Testis (tissue), 3 donors: Measurements from ENCODE around the gene TAMALIN. TPM values are rescaled to one million over a fixed set of nuclear protein-coding genes. Genes with fewer than 3 reads are reported as not detected.

Experiments
- DNase-seq: peaks from one replicate; pipeline ENCODE4 v3.0.0-alpha.2; 2019
- H3K27ac ChIP-seq, 2 donors: fragments of 200-600 bp; sonication (generic); one replicate each; pipeline ENCODE4 v1.5.1; 2019
- H3K27me3 ChIP-seq: fragments of 200-600 bp; sonication (generic); one replicate; pipeline ENCODE4 v1.5.1; 2019
- H3K36me3 ChIP-seq: fragments of 200-600 bp; sonication (generic); one replicate; pipeline ENCODE4 v1.5.1; 2017; ENCODE audit warnings: low read depth; ENCODE audit errors: missing control alignments
- H3K4me1 ChIP-seq: fragments of 200-600 bp; sonication (generic); one replicate; pipeline ENCODE4 v1.5.1; 2019
- H3K4me3 ChIP-seq, 2 donors: fragments of 200-600 bp; sonication (generic); one replicate each; pipeline ENCODE4 v1.5.1; 2017 to 2019
- H3K9me3 ChIP-seq: fragments of 200-600 bp; sonication (generic); one replicate; pipeline ENCODE4 v1.5.1; 2017
- CTCF ChIP-seq, 3 experiments: fragments of 450-650 bp in 2 of 3; fragments of 200-600 bp in 1 of 3; sonication (generic) in 1 of 3; IDR thresholded peaks; one replicate each; pipeline ENCODE4 v1.5.1; 2016 to 2019; ENCODE audit warnings: antibody characterized with exemption in 3 of 3, mild to moderate bottlenecking in 2 of 3, moderate library complexity in 1 of 3
- POLR2A ChIP-seq: fragments of 450-650 bp; IDR thresholded peaks from one replicate; pipeline ENCODE4 v1.6.1; 2017; ENCODE audit warnings: antibody characterized with exemption, mild to moderate bottlenecking, moderate library complexity
- WGBS, 2 donors: methylation state at CpG; one replicate each; pipeline ENCODE4 v1.1.5; 2018; 5-methylcytosine and 5-hydroxymethylcytosine counted together
- intact Hi-C: fragments of 100-400 bp; cut with DNase I; formaldehyde crosslinking; loops from one replicate; pipeline ENCODE4 v1.15.1; 2023; ENCODE audit warnings: low total_unique reads
- polyA plus RNA-seq: library from polyadenylated mRNA; stranded (reverse); fragments of 350-450 nt; fragmentation: Illumina TruSeq; extraction: RNeasy Lipid Tissue Mini Kit (QIAGEN cat#74804); gene quantifications from one replicate; pipeline ENCODE4 v1.2.3, GENCODE V29; 2014; ENCODE audit warnings: low read depth, low replicate concordance; ENCODE audit not compliant: insufficient read depth
- total RNA-seq, 2 donors: library from RNA; depleted of rRNA; stranded (reverse); fragments of >200 nt; gene quantifications; one replicate each; pipeline ENCODE4 v1.2.3, GENCODE V29; 2016

The TAMALIN gene
- total and polyA plus RNA-seq, 3 donors from 2014 or later = 7.7 to 10.4 (median 8.9) TPM

GRCh38 chr12:52044292-52044983 lies 37.7 kb downstream of the TAMALIN start:
- Histone ChIP-seq H3K9me3 (no peaks in the 10 kb centered on the region), H3K36me3 (no peaks in the 10 kb centered on the region), H3K27ac (peak overlapping the region; percentile 87 to 88), H3K27me3 (no peaks in the 10 kb centered on the region), H3K4me1 (peaks cover 66% of the 10 kb centered on the region), H3K4me3 (no peak overlapping the region)
- intact Hi-C loops = no loop called here
- DNase-seq = peak; percentile 92
- WGBS, 2 donors = 28 to 31% methylated on average over 16 to 18 of the region's 18 CpGs
- TF ChIP-seq CTCF (IDR thresholded peaks at IDR 0.05) = no peak
- no peak for TF ChIP-seq POLR2A

- H3K36me3 ChIP-seq = no peaks in the 10 kb centered on the region
- intact Hi-C loops = no loop called here
- WGBS, 2 donors = 44 to 53% methylated on average over 2 to 4 of the region's 4 CpGs
- H3K9me3 ChIP-seq = no peaks in the 10 kb centered on the region
- H3K27ac ChIP-seq = peak overlapping the region; percentile 87 to 88
- TF ChIP-seq POLR2A (no peak), CTCF (IDR thresholded peaks at IDR 0.05) (no peak)
- peaks cover 67% of the 10 kb centered on the region for H3K4me1 ChIP-seq
- no peaks in the 10 kb centered on the region for H3K27me3 ChIP-seq
- DNase-seq = no peak
- no peak overlapping the region for H3K4me3 ChIP-seq
These were observed 39.1 kb downstream of the TAMALIN start for GRCh38 chr12:52045794-52046199.

- WGBS, 2 donors = 90 to 94% methylated on average over 7 of the region's 7 CpGs
- Histone ChIP-seq H3K4me1 (peaks cover 62% of the 10 kb centered on the region), H3K27ac (peak overlapping the region in 1 of 2 donors; percentile 1), H3K27me3 (no peaks in the 10 kb centered on the region), H3K9me3 (no peaks in the 10 kb centered on the region), H3K4me3 (no peak overlapping the region), H3K36me3 (no peaks in the 10 kb centered on the region)
- TF ChIP-seq CTCF (IDR thresholded peaks at IDR 0.05) (no peak), POLR2A (no peak)
- intact Hi-C loops = no loop called here
- no peak for DNase-seq
These were observed 40.1 kb downstream of the TAMALIN start for GRCh38 chr12:52046859-52047258.

GRCh38 chr12:52049286-52049685 lies 42.5 kb downstream of the TAMALIN start:
- Histone ChIP-seq H3K9me3 (no peaks in the 10 kb centered on the region), H3K4me3 (no peak overlapping the region), H3K36me3 (no peaks in the 10 kb centered on the region), H3K4me1 (peaks cover 49% of the 10 kb centered on the region), H3K27me3 (no peaks in the 10 kb centered on the region), H3K27ac (peak overlapping the region; percentile 94 to 96)
- intact Hi-C loops = no loop called here
- TF ChIP-seq POLR2A (no peak), CTCF (IDR thresholded peaks at IDR 0.05) (no peak)
- DNase-seq = no peak
- 63 to 71% methylated on average over 3 to 4 of the region's 4 CpGs for WGBS, 2 donors

GRCh38 chr12:52049688-52050087 lies 42.9 kb downstream of the TAMALIN start:
- H3K27ac ChIP-seq = peak overlapping the region; percentile 94 to 96
- H3K4me1 ChIP-seq = peaks cover 45% of the 10 kb centered on the region
- 64 to 66% methylated on average over 5 of the region's 5 CpGs for WGBS, 2 donors
- H3K27me3 ChIP-seq = no peaks in the 10 kb centered on the region
- no peaks in the 10 kb centered on the region for H3K36me3 ChIP-seq
- no peaks in the 10 kb centered on the region for H3K9me3 ChIP-seq
- peak overlapping the region in 1 of 2 donors; percentile 80 for H3K4me3 ChIP-seq
- TF ChIP-seq CTCF (IDR thresholded peaks at IDR 0.05) (no peak), POLR2A (no peak)
- DNase-seq = no peak
- intact Hi-C loops = no loop called here
